Stimulated activated CD8-positive, alpha-beta memory T cell treated with anti-CD3 and anti-CD28 coated beads, Interleukin-2, amount 100 ng/mL, for 1 hour (primary cell): Measurements from ENCODE around the gene RETREG1.

Experiments
- DNase-seq, 2 donors: peaks; one replicate each; pipeline ENCODE4 v3.0.0-alpha.2; 2020; ENCODE audit warnings: low read depth in 2 of 2

The RETREG1 gene

DNA sequence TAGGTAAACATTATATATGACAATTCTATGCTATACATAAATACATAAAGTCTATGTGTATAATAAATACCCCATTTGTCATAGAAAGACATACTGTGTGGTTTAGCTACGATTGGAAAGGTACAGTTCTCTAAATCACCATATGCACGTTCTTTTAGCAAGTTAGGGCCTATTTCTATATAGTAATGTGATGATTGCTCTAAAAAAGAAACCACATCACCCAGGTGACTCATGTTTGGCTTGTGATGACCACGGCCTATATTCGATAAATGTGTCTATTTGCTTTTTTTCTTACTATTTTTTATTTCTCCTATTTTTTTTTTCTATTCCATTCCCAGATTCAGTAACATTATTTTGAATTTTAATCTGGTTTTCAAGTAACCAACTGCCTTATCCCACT is 34.7 kb downstream of the RETREG1 start:
- DNase-seq, result no peak

DNA sequence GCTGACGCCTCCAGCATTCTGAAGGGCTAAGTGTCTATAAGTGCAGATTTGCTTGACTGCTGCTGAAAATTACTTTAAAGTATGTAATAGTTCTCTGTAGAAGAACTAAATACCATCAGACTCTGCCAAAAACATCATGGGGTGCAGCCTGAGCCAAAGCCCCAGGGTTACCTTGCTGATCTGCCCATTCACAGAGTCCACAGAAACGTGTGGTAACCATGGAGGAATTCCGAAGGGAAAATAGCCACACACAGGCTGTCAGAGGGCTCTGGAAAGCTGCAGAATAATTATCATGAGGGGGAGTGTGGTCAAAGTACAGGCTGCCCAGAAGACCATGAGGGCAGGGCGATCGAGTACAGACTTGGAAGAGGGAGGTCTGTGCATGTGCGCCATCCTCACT is 36.4 kb downstream of the RETREG1 start:
- DNase-seq, result no peak

DNA sequence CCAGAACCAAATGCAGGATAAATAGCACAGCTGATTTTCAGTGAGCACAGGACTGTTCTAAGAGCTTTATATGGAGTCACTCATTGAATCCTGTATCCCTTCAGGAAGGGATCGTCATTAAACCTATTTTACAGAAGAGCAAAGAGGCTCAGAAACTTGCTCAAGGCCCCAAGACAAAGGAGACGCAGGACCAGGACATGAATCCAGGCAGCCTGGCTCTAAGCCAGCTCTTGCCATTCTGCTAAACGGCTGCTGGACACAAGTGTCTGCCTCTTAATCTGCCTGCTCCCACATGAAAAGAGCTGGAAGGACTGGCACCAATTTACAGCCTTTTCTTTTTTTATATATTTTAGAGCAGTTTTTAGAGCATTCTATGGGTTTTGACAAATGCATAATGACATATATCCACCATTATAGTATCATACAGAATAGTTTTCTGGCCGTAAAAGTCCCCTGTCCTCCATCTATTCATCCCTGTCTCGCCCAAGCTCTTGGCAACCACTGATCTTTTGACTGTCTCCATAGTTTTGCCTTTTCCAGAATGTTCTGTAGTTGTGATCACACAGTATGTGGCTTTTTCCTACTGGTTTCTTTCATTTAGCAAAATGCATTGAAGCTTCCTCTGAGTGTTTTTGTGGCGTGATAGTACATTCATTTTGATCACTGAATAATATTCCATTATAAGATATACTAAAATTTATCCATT is 37.5 kb downstream of the RETREG1 start:
- DNase-seq, result no peak

DNA sequence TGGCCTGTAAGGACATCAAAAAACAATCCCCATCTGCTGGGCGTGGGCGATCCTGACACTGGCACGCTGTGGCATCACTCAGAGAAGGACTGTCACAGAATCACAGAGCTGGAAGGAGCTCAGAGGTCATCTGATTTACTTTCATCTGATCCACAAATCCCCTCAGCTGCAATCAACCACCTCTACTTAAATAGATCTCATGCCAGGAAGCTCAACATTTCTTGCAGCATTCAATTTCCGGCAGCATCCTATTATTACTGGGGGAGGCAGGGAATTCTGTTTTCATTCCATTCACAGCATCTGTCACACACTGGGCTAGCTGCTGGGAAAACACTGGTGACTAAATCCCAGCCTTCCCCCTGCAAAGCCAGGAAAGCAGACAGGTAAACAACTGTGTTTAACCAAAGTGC is 38.3 kb downstream of the RETREG1 start:
- no peak for DNase-seq

DNA sequence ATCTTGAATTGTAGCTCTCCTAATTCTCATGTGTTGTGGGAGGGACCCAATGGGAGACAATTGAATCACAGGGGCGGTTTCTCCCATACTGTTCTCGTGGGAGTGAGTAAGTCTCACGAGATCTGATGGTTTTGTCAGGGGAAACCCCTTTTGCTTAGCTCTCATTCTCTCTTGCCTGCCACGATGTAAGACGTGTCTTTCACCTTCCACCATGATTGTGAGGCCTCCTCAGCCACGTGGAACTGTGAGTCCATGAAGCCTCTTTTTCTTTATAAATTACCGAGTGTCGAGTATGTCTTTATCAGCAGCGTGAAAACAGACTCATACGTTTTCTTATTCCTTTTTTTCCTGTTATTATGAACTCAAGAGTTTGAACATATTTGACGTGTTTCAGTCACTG is 39.1 kb downstream of the RETREG1 start:
- DNase-seq, result no peak

DNA sequence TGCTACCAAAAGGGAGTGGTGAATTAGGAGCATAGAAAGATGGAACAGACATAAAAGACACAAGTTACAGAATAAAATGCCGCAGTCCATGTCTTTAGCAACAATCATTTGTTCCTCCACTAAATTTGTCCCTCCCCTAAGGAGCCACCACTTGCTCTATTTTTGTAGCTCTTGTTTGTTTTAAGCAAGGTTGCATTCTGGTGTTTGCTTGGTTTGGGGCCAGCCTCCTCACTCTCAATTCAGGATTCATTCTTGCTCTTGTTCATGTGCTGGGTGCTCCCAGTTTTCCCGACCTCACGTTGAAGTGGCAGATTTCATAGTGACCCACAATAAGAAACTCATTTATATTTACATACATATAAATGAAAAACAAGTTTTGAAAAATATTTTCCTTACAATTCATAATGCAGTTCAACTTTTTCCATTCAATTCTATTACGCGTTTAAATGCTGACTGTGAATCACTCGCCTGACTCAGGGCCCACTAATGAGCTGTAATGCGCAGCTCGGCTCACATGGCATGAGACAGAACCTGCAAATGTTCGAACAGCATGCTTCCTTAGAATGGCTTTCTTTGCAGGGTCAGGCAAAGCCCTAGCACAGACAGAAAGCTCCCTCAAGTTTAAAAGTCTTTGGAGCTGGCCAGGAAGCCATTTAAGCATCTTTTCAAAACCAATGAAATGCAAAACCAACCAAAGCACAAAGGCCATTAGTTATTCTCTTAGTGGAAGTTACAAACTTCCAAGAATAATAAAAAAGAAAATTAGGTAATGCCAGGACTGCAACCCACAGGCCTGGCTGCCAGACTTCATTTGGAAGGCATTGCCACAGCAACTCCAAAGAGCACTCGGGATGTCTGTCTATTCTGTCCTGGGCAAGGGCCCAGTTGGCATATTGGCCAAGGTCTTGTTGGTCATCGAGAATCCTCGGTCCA is 41.7 kb downstream of the RETREG1 start:
- DNase-seq, result no peak

DNA sequence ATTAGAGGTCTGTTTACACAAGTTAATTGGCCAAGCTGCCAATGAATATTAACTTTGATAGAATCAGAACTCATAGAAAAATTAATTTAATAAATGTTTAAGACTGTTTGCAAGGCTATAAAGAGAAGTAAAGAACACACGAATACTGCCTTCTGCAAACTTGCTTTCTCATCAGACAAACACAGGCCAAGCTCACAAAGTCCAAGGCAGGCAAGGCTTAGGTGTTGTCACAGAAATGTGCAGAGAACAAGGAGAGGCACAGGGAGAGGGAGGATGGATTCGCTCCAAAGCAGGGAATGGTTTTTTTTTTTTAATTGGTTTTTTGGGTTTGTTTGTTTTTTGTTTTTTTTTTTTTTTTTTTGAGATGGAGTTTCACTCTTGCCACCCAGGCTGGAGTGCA is 43.4 kb downstream of the RETREG1 start:
- DNase-seq, result no peak

DNA sequence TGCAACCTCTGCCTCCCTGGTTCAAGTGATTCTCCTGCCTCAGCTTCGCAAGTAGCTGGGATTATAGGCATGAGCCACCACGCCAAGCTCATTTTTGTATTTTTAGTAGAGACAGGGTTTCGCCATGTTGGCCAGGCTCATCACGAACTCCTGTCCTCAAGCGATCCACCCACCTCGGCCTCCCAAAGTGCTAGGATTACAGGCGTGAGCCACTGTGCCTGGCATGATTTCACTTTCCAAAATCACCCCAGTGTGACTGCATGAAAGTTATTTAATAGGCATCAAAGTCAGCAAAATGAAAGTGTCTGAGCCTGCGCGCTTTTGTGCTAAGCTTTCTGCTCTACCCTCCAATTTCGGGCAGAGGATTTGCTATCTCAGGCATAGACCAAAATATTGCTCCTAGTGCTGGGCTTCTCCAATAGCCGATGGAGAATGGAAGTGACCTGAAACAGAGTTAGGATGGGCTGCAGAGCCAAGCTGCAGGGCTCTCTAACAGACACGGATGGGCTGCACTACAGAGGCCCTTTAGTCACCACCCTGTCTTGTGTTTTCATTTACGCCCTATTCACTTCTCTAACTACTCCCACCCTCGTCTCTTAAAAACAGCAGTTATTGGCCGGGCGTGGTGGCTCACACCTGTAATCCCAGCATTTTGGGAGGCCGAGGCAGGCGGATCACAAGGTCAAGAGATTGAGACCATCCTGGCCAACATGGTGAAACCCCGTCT is 44.3 kb downstream of the RETREG1 start:
- DNase-seq, result no peak

DNA sequence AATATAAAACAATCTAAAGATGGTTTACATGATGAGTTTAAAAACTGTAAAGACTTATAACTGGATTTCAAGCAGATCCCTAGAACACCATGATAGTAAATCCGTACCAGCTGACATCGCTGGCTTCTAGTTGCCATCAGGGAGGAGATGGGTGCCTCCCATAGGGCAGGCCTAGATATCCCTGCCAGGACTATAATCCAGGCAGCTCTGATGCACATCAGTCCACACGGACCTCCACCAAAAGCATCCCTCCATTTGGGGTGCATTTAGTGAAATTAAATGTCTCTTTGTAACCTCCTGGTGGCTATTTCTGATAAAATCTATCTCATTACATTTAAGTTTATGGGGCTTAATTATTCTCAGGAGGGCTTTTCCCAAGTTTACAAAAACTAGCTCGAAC is 45.8 kb downstream of the RETREG1 start:
- no peak for DNase-seq

DNA sequence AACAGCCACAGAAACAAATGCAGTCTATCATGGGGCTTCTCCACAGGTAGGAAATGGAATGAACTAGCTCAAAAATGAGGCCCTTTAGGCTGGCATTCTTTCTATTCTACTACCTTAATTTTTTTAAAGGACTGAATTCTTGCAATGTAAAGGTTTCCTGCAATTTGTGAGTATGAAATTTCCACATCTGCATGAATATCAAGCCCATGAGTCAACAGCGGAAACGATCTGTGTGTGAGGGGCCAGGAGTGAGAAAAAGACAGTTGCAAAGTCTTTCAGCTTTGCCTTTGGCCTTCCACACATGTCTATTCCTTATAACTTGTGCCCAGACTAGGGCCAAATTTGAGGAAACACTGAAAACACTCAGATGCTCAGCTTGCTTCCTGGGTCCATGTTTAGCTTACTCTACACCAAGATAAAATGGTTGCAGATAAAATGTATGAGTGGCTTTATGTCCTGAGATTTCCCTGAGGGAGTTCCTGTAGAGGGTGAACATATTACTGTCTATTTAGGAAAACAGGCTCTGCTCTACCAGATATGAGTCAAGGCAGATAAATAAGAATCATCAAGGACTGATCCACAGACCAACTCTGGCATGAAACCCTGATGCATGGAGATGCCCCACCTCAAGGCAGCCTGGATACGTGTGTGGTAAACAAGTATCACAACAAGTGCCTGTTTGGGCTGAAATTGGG is 46.5 kb downstream of the RETREG1 start:
- no peak for DNase-seq

DNA sequence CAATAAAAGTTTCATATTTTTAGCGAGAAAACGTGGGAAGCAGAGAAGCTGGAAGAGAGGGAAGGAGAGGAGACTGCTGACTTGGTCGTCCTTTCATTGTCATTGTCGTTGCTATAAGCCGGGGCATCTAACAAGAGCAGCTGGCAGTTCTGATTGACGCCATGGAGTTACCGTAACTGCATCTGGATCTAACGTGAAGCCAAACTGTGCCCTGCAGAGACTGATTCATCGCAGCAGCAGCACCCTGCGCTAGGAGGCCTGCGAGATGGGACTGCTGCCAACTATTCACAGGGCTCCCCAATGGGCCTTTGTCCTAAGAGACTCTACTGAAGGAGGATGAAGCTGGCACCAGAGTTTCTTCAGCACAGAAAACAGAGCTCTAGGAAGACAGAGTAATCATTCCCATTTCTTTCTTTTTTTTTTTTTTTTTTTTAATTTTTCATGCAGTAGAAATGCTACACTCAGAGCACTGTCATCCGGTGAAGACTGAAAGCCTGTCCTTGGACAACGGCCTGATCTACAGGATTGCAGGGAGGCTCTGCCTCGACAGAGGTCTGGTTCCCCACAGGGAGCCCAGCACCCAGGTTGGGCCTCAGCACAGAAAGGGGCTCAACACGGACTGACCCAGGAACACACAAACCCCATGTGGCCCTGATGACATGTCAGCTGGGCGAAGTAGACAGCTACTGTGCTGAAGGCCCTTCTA is 47.8 kb downstream of the RETREG1 start:
- no peak for DNase-seq

DNA sequence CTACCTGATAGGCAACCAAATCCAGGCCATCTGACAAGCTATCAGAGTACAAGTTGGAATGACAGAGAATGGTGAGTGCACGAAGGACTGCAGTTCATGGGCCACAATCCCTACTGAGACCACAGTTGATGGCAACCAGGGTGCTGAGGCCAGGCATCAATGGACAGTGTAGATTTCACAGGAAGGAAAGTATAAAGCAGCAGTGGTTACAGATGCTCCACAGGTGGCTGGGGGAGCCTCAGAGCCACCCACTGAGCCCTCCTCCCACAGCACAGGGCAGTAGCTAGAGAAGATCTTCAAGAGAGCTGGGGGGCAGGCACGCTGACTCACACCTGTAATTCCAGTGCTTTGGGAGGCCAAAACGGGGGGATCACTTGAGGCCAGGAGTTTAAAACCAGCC is 49.4 kb downstream of the RETREG1 start:
- no peak for DNase-seq

DNA sequence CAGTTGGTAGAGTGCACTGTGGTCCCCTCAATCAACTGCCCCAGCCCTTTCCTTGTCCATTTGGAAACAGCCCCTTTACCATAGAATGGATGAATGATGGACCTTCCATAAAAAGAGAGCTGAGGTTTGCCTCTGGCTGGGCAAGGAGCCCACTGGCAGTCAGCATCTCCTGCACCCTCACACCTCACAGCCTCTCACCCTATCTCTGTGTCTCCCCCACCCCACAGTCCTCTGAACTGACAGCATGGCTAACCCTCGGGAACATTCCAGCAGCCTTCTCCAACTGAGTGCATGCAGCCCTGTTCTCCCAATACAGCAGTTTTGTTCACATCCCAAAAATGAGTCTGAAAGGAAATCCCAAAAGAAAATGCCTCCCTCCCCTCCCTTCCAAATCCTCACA is 51.7 kb downstream of the RETREG1 start:
- no peak for DNase-seq

DNA sequence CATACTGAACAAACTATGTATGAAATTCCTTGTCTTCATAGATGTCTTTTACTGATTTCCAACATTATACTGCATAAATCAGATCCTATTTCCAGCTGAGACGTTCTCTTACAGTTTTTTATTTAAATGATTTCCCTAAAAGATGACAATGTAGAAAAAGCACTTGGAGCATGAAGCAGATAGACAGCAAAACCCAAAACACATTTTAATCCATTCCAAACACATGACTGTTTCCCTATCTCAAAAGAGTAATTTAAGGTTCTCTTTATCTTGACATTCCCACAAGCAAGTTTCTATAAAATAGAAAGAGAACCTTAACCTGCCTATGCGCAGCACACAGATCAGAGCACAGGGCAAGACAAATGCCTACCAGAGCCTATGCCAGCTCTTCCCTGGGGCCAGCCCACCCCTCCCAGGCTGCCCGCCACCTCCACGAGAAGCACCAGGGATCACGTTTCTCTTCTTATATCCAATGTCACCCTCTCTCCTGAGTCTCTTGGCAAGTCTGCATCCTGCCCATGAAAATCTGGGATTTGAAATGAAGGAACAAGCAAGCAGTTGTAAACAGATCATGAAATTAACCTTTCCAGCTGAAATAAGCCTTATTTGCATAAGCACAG is 52.4 kb downstream of the RETREG1 start:
- no peak for DNase-seq

DNA sequence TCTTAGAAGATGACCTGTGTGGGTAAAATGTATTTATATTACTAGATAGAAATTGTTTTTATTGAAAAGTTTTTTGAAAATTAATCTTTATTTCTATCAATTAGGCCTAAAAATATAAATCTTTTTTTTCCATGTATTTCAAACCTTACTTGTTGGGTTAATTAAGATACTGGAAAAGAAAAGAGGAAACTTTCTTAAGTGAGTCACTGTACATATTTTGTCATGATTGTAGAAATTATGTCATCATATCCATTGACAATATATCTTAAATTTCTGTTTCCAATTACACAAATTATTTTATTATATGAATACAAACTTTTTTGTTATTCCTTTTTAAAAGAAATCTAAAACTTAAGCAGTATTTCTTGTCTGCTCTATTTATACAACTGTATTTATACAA is 53.1 kb downstream of the RETREG1 start:
- no peak for DNase-seq

DNA sequence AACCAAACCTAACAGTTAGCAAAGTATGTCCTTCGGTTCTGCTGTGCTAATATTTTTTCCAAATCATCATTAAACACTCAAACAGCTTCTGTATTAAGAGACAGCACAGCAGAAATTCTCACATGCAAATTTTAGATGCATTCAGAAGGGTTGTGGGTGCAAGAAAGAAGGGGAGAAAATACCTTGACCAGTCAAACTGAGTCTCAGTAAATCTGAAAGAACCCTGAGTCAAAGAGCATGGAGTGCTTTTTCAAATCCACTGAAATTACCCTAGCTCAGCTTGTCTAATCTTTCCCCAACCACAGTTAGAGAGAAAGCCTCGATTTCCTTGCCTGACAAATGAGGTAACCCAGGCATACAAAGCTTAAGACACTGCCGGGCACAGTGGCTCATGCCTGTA is 55.1 kb downstream of the RETREG1 start:
- no peak for DNase-seq

DNA sequence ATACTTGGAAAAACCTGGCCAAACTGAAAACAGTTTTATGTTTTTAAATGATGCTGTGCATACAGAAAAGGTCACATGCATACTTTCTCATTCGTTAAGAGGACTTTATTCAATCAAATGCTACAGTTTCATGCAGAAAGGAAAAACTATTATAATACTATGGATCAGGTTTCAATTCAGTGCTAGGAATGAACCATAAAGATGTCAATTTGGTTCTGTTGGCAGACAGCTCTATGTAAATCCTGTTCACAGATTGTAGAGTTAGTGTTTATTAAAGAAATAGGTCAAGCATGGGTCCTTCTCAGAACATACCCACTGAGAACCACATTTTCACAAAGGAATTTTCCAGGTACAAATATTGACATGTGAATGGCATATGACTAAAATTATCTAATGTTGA is 57.1 kb downstream of the RETREG1 start:
- no peak for DNase-seq

DNA sequence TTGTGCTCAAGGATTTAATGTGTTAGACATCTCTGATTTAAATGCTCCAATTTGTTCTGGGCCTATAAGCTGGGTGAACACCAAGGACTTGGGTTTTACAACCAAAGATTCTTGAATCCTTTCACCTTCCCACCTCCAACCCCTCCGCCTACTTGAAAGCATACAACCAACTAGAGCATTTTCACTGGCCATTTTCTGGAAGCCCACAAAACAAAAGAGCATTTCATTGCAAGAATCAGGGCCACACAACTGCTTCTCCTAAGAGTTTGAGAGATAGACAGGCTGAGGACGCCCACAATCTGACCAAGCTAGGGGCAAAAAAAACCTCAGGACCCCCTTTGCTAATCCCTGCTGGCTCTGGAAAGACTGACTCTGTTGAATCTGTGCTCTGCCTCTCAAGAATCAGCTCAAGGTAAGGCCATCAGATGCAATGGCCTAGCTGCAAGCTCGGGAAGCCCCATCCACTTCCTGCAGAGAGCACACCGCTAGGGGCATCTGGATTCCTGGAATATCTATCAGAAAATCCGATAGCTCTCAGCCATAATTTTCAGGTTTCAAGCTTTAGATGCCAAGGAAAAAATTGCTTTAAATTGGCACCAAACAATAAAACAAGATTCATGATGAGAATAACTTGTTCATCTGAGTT is 57.7 kb downstream of the RETREG1 start:
- no peak for DNase-seq

DNA sequence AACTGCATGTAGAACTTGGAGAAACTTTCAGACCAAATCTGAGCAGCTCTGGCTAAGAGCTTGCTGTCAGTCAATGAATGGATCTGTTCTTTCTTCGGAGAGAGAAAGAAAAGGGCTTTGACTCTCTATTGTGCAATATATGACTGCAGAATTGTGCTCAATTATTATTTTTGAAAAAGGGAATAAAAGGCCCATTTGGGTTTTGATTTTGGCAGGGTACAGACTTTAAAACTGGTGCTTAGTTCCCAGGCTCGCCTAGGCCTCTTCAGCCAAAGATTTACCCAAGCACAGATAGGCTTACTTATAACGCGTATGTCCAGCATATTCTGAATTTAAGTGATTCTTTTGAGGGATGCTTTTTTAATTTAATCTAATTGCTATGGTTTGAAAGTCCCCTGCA is 59.3 kb downstream of the RETREG1 start:
- DNase-seq, result no peak

DNA sequence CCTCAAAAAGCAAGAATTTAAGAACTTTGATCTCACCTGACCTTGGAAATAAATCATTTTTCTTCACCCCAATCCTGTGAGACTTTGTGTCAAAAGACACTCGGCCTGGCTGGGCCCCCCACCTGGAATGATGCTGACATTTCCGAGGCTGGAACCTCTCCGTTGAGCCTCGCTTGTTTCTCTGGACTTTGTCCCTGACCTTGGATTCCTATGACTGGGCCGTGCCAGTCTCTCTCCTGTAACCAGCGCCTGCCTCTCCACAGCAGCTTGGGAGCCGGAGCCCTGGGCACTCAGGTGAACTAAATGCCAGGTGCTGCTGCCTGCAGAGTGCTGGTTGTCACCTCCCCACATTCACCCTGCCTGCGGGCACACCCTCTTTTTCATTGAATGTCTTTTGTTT is 62.7 kb downstream of the RETREG1 start:
- no peak for DNase-seq
